B cell (primary cell): ENCODE results near the gene LRRC2. TPM values are rescaled to one million over a fixed set of nuclear protein-coding genes. Genes with fewer than 3 reads are reported as not detected.

Source experiments
- ATAC-seq: fragments of 200-7000 bp; cut with Tn5 transposase; one replicate; pipeline ENCODE4 v1.10.0; 2021; ENCODE audit warnings: low read depth, mild to moderate bottlenecking, moderate number of reproducible peaks, moderate library complexity
- CTCF ChIA-PET: fragments of 350-600 bp; sonication (Branson Sonifier 250); formaldehyde crosslinking; loops from one replicate; lab custom pipeline; 2021; ENCODE audit warnings: antibody characterized with exemption, inconsistent platforms; lab: Charles Lee
- POLR2A ChIA-PET: fragments of 350-600 bp; sonication (Branson Sonifier 250); formaldehyde crosslinking; loops from one replicate; lab custom pipeline; 2021; ENCODE audit warnings: antibody characterized with exemption; lab: Charles Lee
- DNase-seq: peaks from one replicate; pipeline ENCODE4 v3.0.0; 2013
- H2AFZ ChIP-seq: 2 replicates; pipeline ENCODE4 v1.6.1; 2012; ENCODE audit warnings: mild to moderate bottlenecking, low read depth, low read length; ENCODE audit not compliant: insufficient read depth, poor library complexity, severe bottlenecking
- H3K27ac ChIP-seq, 2 donors: 1 replicate in 1 of 2; 2 replicates in 1 of 2; pipeline ENCODE4 v1.5.1; 2012 to 2013; ENCODE audit warnings: low read length in 2 of 2, mild to moderate bottlenecking in 2 of 2, moderate library complexity in 1 of 2
- H3K27me3 ChIP-seq, 4 experiments: fragments of 200-600 bp in 1 of 4; sonication (generic) in 1 of 4; replicated peaks in 1 of 4; 1 replicate in 2 of 4; 2 replicates in 2 of 4; pipeline versions ENCODE4 v1.6.1 to v1.7.0; 2013 to 2016; ENCODE audit warnings: low read length in 3 of 4, mild to moderate bottlenecking in 2 of 4, mixed read lengths in 1 of 4, moderate library complexity in 1 of 4; ENCODE audit not compliant: insufficient read depth in 4 of 4, control insufficient read depth in 3 of 4; ENCODE audit errors: control extremely low read depth in 1 of 4
- H3K36me3 ChIP-seq, 2 experiments: replicated peaks in 1 of 2; 1 replicate in 1 of 2; 2 replicates in 1 of 2; pipeline versions ENCODE4 v1.6.1 to v1.7.1; 2013; ENCODE audit warnings: low read length in 1 of 2; ENCODE audit not compliant: insufficient read depth in 2 of 2, control insufficient read depth in 1 of 2; ENCODE audit errors: control extremely low read depth in 1 of 2, extremely low read depth in 1 of 2
- H3K4me1 ChIP-seq, 2 donors: fragments of 200-600 bp in 1 of 2; sonication (generic) in 1 of 2; 1 replicate in 1 of 2; 2 replicates in 1 of 2; pipeline versions ENCODE4 v1.5.1 to v1.6.1; 2013 to 2017; ENCODE audit warnings: low read length in 2 of 2; ENCODE audit not compliant: control insufficient read depth in 2 of 2, insufficient read depth in 2 of 2
- H3K4me2 ChIP-seq: replicated peaks from 2 replicates; pipeline ENCODE3; 2012; ENCODE audit warnings: mild to moderate bottlenecking, low read depth, low read length; ENCODE audit not compliant: poor library complexity, severe bottlenecking
- H3K4me3 ChIP-seq, 5 experiments: fragments of 200-600 bp in 1 of 5; sonication (generic) in 1 of 5; 1 replicate in 3 of 5; 2 replicates in 2 of 5; pipeline versions ENCODE4 v1.5.1 to v1.7.0; 2011 to 2016; ENCODE audit warnings: low read length in 4 of 5, mild to moderate bottlenecking in 4 of 5, low read depth in 2 of 5, control low read depth in 1 of 5, moderate library complexity in 1 of 5; ENCODE audit not compliant: insufficient read depth in 1 of 5; ENCODE audit errors: control extremely low read depth in 1 of 5, extremely low read depth in 1 of 5
- H3K79me2 ChIP-seq: fragments of 200-600 bp; sonication (generic); one replicate; pipeline ENCODE4 v1.6.0; 2016; ENCODE audit warnings: low read length; ENCODE audit not compliant: control insufficient read depth, insufficient read depth
- H3K9ac ChIP-seq: fragments of 200-600 bp; sonication (generic); 2 replicates; pipeline ENCODE4 v1.6.1; 2017; ENCODE audit warnings: mild to moderate bottlenecking, low read length, moderate library complexity
- H3K9me3 ChIP-seq, 3 donors: one replicate each; pipeline versions ENCODE4 v1.6.1 to v1.7.1; 2013; ENCODE audit warnings: low read length in 2 of 3; ENCODE audit not compliant: control insufficient read depth in 2 of 3, insufficient read depth in 1 of 3; ENCODE audit errors: control extremely low read depth in 1 of 3
- H4K20me1 ChIP-seq: 2 replicates; pipeline ENCODE4 v1.6.0; 2012; ENCODE audit warnings: mild to moderate bottlenecking, low read length; ENCODE audit not compliant: insufficient read depth, control insufficient read depth, poor library complexity, severe bottlenecking
- H3K27ac Mint-ChIP-seq: one replicate; pipeline ENCODE4 v1.8.0; 2021; ENCODE audit warnings: mixed read lengths
- H3K27me3 Mint-ChIP-seq: one replicate; pipeline ENCODE4 v1.8.0; 2021; ENCODE audit warnings: mixed read lengths
- H3K4me1 Mint-ChIP-seq: one replicate; pipeline ENCODE4 v1.8.0; 2021; ENCODE audit warnings: mixed read lengths
- H3K4me3 Mint-ChIP-seq: one replicate; pipeline ENCODE4 v1.8.0; 2021; ENCODE audit warnings: mixed read lengths
- H3K9me3 Mint-ChIP-seq: one replicate; pipeline ENCODE4 v1.8.0; 2022; ENCODE audit warnings: mixed read lengths; ENCODE audit not compliant: insufficient read depth
- EZH2 ChIP-seq: IDR thresholded peaks from 2 replicates; pipeline ENCODE4 v1.6.1; 2012; ENCODE audit warnings: borderline replicate concordance, low read depth, mild to moderate bottlenecking, moderate library complexity, low read length; ENCODE audit not compliant: insufficient read depth, poor library complexity, severe bottlenecking
- WGBS: methylation state at CpG from one replicate; pipeline ENCODE4 v1.1.5; 2013; ENCODE audit warnings: missing lambda C conversion rate; ENCODE audit not compliant: insufficient coverage; 5-methylcytosine and 5-hydroxymethylcytosine counted together
- intact Hi-C: fragments of 100-400 bp; cut with micrococcal nuclease; formaldehyde crosslinking; loops from one replicate; pipeline ENCODE4 v1.10.0; 2022
- polyA plus RNA-seq: library from polyadenylated mRNA; depleted of rRNA; stranded (reverse); fragments of >200 nt; gene quantifications from 2 replicates; pipeline ENCODE4 v1.2.3, GENCODE V29; 2012
- total RNA-seq, 2 donors: library from RNA; stranded (reverse); fragments of 120-200 nt in 1 of 2; gene quantifications; 1 replicate in 1 of 2; 2 replicates in 1 of 2; pipeline versions ENCODE4 v1.2.3 to v1.2.4, GENCODE V29; 2013 to 2022
- TF ChIP-seq, protein P1 (sequence below): fragments of 200-600 bp; IDR thresholded peaks from one replicate; pipeline ENCODE4 v1.8.0; 2022; ENCODE audit warnings: antibody characterized with exemption, mild to moderate bottlenecking

The LRRC2 gene
- total and polyA plus RNA-seq, 2 donors (not counting 1 experiment from before 2014, with no cell fraction given) = 0.04 TPM; not detected in 1

DNA sequence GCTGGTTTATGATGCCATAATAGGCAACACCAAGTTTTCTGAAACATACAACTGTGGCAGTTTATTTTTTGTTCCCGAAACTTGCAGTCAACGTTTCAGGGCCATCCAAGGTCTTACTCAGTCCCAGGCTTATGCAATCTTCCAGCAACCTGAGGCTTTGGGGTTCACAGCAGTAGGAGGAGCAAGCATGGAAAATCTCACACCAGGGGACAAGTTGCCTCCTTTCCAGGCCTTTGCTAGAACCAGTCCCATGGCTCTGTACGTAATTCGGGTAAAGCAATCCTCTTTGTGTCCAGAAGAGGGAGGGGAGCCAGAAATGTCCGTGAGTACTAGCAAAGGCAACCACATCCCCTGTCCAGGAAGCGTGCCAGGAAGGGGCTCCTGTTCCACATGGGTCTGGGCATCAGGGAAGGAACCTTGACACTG, 41.5 kb upstream of the LRRC2 start:
- intact Hi-C loops = no loop called here
- no peak overlapping the region for H3K4me2 ChIP-seq

GRCh38 chr3:46604127-46604526, 38.0 kb upstream of the LRRC2 start:
- H3K4me3 Mint-ChIP-seq = no peak overlapping the region
- peaks cover 3% of the 10 kb centered on the region for H3K27me3 Mint-ChIP-seq
- Histone ChIP-seq H3K4me1 (no peaks in the 10 kb centered on the region), H3K79me2 (no peaks in the 10 kb centered on the region), H3K4me2 (no peak overlapping the region), H3K9me3 (no peaks in the 10 kb centered on the region), H4K20me1 (no peaks in the 10 kb centered on the region), H3K9ac (no peak overlapping the region), H3K4me3 (no peak overlapping the region), H3K27me3 (no peaks in the 10 kb centered on the region), H3K36me3 (no peaks in the 10 kb centered on the region), H2AFZ (no peak overlapping the region), H3K27ac (no peak overlapping the region)
- DNase-seq = no peak
- WGBS = 83% methylated on average over 1 of the region's 2 CpGs
- no peaks in the 10 kb centered on the region for H3K4me1 Mint-ChIP-seq
- intact Hi-C loops = no loop called here
- POLR2A ChIA-PET = no interaction called here
- H3K27ac Mint-ChIP-seq = no peak overlapping the region
- no peak for ATAC-seq
- H3K9me3 Mint-ChIP-seq = no peaks in the 10 kb centered on the region
- TF ChIP-seq, protein P1, sequence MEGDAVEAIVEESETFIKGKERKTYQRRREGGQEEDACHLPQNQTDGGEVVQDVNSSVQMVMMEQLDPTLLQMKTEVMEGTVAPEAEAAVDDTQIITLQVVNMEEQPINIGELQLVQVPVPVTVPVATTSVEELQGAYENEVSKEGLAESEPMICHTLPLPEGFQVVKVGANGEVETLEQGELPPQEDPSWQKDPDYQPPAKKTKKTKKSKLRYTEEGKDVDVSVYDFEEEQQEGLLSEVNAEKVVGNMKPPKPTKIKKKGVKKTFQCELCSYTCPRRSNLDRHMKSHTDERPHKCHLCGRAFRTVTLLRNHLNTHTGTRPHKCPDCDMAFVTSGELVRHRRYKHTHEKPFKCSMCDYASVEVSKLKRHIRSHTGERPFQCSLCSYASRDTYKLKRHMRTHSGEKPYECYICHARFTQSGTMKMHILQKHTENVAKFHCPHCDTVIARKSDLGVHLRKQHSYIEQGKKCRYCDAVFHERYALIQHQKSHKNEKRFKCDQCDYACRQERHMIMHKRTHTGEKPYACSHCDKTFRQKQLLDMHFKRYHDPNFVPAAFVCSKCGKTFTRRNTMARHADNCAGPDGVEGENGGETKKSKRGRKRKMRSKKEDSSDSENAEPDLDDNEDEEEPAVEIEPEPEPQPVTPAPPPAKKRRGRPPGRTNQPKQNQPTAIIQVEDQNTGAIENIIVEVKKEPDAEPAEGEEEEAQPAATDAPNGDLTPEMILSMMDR = no peak
- TF ChIP-seq EZH2 = no peak
- CTCF ChIA-PET = interaction anchor here (1.4 kb wide), 1 partner anchor 26 kb away, joined by 4 read pairs; no protein-coding TSS in a partner anchor

More for the DNA sequence above, 41.5 kb upstream of the LRRC2 start:
- 80% methylated on average over 6 of the region's 6 CpGs for WGBS
- Histone ChIP-seq H4K20me1 (no peaks in the 10 kb centered on the region), H3K4me1 (no peaks in the 10 kb centered on the region), H3K4me3 (no peak overlapping the region), H3K79me2 (no peaks in the 10 kb centered on the region), H2AFZ (no peak overlapping the region), H3K27me3 (no peaks in the 10 kb centered on the region), H3K27ac (no peak overlapping the region), H3K36me3 (no peaks in the 10 kb centered on the region), H3K9me3 (no peaks in the 10 kb centered on the region), H3K9ac (no peak overlapping the region)
- ATAC-seq = no peak
- POLR2A ChIA-PET = no interaction called here
- CTCF ChIA-PET = interaction anchor here (1.3 kb wide), 1 partner anchor 21 kb away, joined by 3 read pairs; no protein-coding TSS in a partner anchor
- Mint-ChIP-seq H3K4me1 (no peaks in the 10 kb centered on the region), H3K9me3 (no peaks in the 10 kb centered on the region), H3K4me3 (no peak overlapping the region), H3K27me3 (peaks cover 17% of the 10 kb centered on the region), H3K27ac (no peak overlapping the region)
- no peak for TF ChIP-seq EZH2
- TF ChIP-seq, protein P1 = no peak
- no peak for DNase-seq
